Measurements from ENCODE around the gene PPFIA2. TPM values are rescaled to one million over a fixed set of nuclear protein-coding genes. Genes with fewer than 3 reads are reported as not detected.

The PPFIA2 gene
- total RNA-seq, 4 donors from 2014 or later: 0.13 to 2.9 (median 0.76) TPM

GRCh38 chr12:81546811-81547210 is 212.3 kb downstream of the PPFIA2 start:
- 83% methylated on average over 5 of the region's 5 CpGs for WGBS
- Histone ChIP-seq H3K4me3 (no peak overlapping the region), H3K36me3 (no peaks in the 10 kb centered on the region), H3K27ac (replicated peaks in 1 of 4) (no peak overlapping the region), H3K4me1 (no peaks in the 10 kb centered on the region), H3K9me3 (no peaks in the 10 kb centered on the region), H3K27me3 (no peaks in the 10 kb centered on the region)
- intact Hi-C loops (cut with DNase I): no loop called here
- DNase-seq (ENCODE audit: extremely low spot score): no peak
- TF ChIP-seq CTCF (IDR thresholded peaks at IDR 0.05): no peak
- no peak for TF ChIP-seq POLR2AphosphoS5 (IDR thresholded peaks at IDR 0.05)
- no peak for TF ChIP-seq EP300 (IDR thresholded peaks at IDR 0.05)
- TF ChIP-seq POLR2A (IDR thresholded peaks at IDR 0.05; ENCODE audit: low read depth): no peak

DNA sequence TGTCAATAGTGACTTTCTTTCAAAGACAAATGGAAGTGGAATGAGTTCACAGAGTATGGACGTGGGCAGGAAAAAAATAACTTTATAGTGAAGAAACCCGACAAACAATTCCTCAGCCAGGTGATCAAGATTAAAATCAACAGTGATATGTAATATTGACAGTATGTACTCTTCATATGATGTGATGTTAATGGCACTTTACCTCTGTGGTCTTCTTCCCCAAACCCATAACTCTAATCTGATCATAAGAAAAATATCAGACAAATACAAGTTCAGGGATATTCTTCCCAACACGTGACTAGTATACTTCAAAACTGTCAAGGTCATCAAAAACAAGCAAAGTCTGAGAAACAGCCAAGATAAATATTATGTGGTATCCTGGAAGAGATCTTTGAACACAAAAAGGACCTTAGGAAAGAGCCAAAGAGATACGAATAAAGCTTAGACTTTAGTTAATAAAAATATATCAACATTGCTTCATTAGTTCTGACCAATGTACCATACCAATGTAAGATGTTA is 215.5 kb downstream of the PPFIA2 start:
- H3K9me3 ChIP-seq: no peaks in the 10 kb centered on the region
- no peak overlapping the region for H3K4me3 ChIP-seq
- no peaks in the 10 kb centered on the region for H3K36me3 ChIP-seq
- no peak for TF ChIP-seq EP300 (IDR thresholded peaks at IDR 0.05)
- no peak for TF ChIP-seq POLR2A (IDR thresholded peaks at IDR 0.05; ENCODE audit: low read depth)
- TF ChIP-seq POLR2AphosphoS5 (IDR thresholded peaks at IDR 0.05): no peak
- no peak for TF ChIP-seq CTCF (IDR thresholded peaks at IDR 0.05)
- H3K27ac ChIP-seq (replicated peaks in 1 of 4): no peak overlapping the region
- H3K27me3 ChIP-seq: no peaks in the 10 kb centered on the region
- intact Hi-C loops (cut with DNase I): no loop called here
- DNase-seq (ENCODE audit: extremely low spot score): no peak
- WGBS: 66% methylated on average over 4 of the region's 4 CpGs
- no peaks in the 10 kb centered on the region for H3K4me1 ChIP-seq

GRCh38 chr12:81542065-81543010 is 216.8 kb downstream of the PPFIA2 start:
- intact Hi-C loops (cut with DNase I): no loop called here
- Histone ChIP-seq H3K27me3 (no peaks in the 10 kb centered on the region), H3K36me3 (no peaks in the 10 kb centered on the region), H3K4me3 (no peak overlapping the region), H3K9me3 (no peaks in the 10 kb centered on the region), H3K4me1 (no peaks in the 10 kb centered on the region), H3K27ac (replicated peaks in 1 of 4) (no peak overlapping the region)
- DNase-seq (ENCODE audit: extremely low spot score): no peak
- WGBS: 76% methylated on average over 4 of the region's 4 CpGs
- TF ChIP-seq POLR2AphosphoS5 (IDR thresholded peaks at IDR 0.05) (no peak), EP300 (IDR thresholded peaks at IDR 0.05) (no peak), POLR2A (IDR thresholded peaks at IDR 0.05; ENCODE audit: low read depth) (no peak), CTCF (IDR thresholded peaks at IDR 0.05) (no peak)

DNA sequence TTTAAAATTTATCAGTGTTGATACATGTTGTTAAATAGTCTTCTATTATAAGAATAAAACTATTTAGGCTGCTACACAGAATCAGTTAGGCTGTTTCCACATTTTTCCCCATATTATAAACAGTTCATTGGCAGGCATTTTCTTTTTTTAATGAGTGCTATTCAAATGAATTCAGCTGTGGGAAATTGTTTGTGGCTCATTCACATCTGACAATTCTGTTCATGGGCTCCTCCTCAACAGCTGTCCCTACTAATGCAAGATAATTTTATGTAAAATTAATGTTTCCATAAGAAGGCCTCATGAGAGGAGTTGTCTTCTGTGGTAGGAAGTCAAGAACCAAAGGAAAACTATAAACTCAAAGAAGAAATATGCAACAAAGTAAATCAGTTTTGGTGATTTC is 218.0 kb downstream of the PPFIA2 start:
- H3K9me3 ChIP-seq: no peaks in the 10 kb centered on the region
- no peak for TF ChIP-seq EP300 (IDR thresholded peaks at IDR 0.05)
- TF ChIP-seq POLR2AphosphoS5 (IDR thresholded peaks at IDR 0.05): no peak
- no peak for TF ChIP-seq CTCF (IDR thresholded peaks at IDR 0.05)
- TF ChIP-seq POLR2A (IDR thresholded peaks at IDR 0.05; ENCODE audit: low read depth): no peak
- intact Hi-C loops (cut with DNase I): no loop called here
- no peaks in the 10 kb centered on the region for H3K36me3 ChIP-seq
- H3K27me3 ChIP-seq: no peaks in the 10 kb centered on the region
- H3K27ac ChIP-seq (replicated peaks in 1 of 4): no peak overlapping the region
- no peaks in the 10 kb centered on the region for H3K4me1 ChIP-seq
- H3K4me3 ChIP-seq: no peak overlapping the region
- no peak for DNase-seq (ENCODE audit: extremely low spot score)

Measured in esophagus muscularis mucosa (tissue), 4 donors.